22Rv1 (cell line): ENCODE measurements around the gene TWF1.

Experiments
- CTCF ChIP-seq: fragments of 450-650 bp; IDR thresholded peaks from 2 replicates; pipeline ENCODE4 v1.5.1; 2017; ENCODE audit warnings: mild to moderate bottlenecking
- ZFX ChIP-seq: fragments of 450-650 bp; IDR thresholded peaks from 2 replicates; pipeline ENCODE4 v1.6.1; 2017; ENCODE audit warnings: antibody characterized with exemption, borderline replicate concordance

GRCh38 chr12:43762596-43762995 lies 43.5 kb downstream of the TWF1 start:
- TF ChIP-seq CTCF (no peak), ZFX (no peak)
